Kasumi-1 (cell line): ENCODE results near the gene NTNG2.
A peak's percentile ranks its signal among the peaks of the same experiment; 100 is the strongest.

ENCODE experiments used
- DNase-seq, 2 experiments: peaks; one replicate each; lab custom pipeline; 2025; lab: John Stamatoyannopoulos, UW

The NTNG2 gene

DNA sequence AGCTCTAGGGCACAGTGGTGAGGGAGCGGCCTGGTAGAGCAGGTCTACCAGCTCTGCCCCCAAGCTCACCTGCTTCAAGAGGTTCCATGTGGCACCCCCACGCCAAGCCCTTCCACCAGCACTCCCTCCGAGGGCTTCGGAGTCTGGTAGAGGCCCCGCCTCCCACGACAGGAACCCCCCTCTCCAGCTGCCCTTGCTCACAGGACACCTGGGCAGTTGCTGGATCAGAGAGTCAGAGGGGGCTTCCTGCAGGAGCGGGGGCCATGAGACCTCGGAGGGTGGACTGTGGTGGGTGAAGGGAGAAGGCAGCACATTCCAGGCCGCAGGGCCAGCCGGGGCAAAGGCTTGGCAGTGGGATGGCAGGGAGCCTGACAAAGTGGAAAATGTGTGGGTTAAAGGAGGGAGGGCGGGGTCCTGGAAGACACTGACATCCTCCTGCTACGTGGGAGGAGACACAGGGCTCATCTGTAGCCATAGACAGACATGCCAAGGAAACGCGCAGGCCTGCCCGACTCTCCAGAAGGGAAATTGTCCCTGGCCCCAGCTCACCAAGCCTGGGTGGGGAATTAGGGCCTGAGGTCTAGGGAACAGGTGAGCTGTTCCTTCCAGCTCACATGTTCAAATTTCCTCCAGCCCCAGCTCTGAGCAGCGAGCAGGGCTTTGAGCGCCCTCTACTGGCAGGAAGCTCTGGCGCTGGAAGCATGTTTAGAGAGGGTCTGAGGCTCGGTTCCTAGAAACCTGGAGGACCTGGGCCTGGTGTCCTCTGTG is 74.2 kb downstream of the NTNG2 start:
- peak; percentile 23 to 52 for DNase-seq

DNA sequence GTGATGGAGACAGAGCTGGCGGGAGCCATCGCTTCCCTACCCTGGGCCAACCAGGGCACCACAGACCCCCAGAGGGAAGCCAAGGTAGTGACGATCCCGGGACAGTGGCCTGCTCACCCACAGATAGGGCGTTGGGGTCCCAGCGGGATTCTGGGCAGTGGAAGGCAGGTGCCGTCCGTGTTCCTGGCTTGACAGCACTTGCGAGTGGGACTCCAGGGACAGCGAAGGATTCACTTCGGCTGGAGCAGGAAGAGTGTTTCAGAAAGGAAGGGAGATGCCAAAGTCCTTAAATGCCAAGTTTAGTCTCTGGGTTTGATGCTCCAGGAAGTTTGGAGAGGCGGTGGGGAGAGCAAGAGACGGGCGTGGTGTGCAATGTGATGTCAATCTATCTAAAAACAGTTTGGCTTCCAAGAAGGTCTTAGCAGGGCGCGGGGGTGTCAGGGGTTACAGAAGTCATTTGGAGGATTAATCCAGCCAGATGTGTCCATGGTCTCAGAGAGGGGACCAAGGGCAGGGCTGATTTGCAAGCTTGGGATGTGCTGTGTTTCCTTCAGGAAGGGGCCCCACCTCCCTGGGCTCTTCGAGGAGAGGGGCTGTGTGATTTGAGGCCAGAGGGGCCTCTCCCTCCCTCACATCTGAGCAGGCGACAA is 74.9 kb downstream of the NTNG2 start:
- no peak for DNase-seq

GRCh38 chr9:132237481-132237880 is 75.6 kb downstream of the NTNG2 start:
- DNase-seq: no peak

DNA sequence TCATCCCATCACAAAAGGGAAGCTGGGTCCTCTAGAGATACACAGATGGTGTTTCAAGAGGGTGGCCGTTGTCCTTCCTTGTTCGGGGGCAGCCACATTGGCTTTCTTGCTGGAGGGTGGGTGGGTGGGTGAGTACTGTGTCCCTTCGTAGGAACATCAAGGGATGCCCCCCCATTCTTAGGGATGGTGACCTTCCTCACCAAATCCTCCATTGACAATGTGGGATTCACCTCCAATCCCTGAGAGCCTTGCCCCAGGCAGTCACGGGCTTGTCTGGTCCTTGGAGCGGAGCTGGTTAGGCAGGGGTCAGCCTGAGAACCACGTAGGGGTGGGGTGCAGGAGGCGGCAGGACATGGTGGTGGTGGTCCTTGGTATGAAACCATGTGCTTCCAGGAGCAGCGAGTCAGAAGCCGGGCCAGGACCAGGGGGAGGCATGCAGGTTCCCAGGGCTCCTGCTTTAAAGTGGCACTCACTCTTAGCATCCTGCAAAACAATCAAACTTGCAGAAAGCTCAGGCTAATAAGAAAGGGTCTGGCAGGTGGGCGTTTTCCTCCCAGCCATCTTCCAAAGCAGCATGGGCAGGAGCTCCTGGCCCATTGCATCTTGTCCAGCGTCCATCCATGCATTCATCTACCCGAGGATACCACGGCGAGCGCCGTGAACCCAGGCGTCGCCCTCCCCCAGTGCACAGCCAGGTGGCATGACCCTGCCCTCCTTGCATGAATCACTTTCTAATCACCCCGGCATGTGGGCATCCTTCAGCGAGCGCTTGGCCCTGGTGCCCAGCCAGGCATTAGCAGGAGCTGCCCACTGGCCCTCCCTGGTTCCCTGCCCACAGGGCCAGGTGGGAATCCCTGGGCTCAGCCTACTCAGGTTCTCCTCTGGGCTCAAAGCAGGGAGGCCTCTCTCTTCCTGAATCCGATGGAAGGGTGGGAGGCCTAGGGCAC is 76.4 kb downstream of the NTNG2 start:
- DNase-seq: no peak

DNA sequence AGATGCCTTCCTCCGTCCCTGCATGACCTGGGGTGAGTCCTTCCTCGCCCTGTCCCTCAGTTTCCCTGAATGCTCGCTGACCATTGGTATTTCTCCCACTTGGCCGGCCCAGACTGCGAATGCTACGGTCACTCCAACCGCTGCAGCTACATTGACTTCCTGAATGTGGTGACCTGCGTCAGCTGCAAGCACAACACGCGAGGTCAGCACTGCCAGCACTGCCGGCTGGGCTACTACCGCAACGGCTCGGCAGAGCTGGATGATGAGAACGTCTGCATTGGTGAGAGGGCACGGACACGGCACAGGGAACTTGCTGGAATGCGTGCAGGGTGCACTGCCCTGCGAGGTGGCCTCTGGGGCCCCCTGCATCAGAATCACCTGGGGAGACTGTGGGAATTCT is 77.1 kb downstream of the NTNG2 start:
- no peak for DNase-seq

GRCh38 chr9:132239518-132239917 is 77.7 kb downstream of the NTNG2 start:
- DNase-seq: peak; percentile 20 to 32

DNA sequence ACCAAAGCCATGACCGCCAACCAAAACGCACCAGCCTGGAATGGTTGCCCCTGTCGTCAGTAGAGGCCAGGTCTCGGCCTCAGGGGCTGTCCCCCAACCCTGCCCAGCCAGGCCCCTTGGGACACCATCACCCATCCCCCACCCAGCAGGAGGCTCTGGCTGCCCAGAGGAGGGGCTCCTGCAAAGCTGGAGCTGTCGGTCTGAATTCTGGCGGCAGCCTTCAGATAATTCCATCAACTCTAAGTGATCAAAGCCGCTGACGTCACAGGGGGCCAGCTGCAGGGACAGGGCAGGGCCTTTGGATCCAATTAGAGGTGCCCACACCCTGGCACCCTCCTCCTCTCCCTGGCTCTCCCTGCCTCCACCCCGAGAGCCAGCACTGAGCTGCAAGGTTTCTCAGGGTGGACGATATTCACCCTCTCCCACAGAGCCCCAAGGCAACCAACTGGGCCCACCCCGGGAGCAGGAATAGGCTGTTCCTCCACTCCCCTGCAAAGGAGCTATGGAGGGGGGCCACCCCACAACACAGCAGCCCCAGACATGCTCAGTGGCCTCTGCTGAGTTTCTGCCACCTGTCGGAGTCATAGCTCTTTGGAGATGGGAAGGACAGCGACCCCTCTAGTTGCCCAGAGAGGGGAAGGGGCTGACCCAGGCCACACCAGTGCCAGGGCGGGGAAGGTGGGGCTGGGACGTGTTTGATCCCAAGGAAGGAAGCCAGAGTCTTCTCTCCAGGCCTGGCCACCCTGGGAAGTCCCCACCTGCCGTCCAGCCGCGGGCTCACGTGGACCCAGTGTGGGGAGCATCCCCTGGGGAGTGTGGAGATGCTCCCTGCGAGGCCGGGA is 78.4 kb downstream of the NTNG2 start:
- DNase-seq: no peak

- peak; percentile 88 to 92 for DNase-seq
Measured at GRCh38 chr9:132240841-132241482, 79.1 kb downstream of the NTNG2 start.

DNA sequence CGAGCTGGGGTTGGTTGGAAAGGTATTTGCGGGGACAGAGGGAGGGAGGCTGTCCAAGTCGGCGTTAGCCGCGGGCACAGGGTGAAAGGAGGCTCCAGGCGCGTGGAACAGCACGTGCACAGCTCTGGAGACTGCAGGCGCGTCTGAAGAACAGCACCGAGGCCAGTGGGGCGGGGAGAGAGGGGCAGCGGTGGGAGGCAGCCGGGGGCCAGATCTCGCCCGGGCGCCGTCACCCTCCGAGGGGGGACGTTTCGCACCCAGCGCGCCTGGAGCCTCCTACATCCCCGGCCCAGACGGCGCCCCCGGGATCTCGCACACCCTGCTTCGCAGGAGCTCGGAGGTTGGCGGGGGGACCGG is 79.6 kb downstream of the NTNG2 start:
- no peak for DNase-seq

DNA sequence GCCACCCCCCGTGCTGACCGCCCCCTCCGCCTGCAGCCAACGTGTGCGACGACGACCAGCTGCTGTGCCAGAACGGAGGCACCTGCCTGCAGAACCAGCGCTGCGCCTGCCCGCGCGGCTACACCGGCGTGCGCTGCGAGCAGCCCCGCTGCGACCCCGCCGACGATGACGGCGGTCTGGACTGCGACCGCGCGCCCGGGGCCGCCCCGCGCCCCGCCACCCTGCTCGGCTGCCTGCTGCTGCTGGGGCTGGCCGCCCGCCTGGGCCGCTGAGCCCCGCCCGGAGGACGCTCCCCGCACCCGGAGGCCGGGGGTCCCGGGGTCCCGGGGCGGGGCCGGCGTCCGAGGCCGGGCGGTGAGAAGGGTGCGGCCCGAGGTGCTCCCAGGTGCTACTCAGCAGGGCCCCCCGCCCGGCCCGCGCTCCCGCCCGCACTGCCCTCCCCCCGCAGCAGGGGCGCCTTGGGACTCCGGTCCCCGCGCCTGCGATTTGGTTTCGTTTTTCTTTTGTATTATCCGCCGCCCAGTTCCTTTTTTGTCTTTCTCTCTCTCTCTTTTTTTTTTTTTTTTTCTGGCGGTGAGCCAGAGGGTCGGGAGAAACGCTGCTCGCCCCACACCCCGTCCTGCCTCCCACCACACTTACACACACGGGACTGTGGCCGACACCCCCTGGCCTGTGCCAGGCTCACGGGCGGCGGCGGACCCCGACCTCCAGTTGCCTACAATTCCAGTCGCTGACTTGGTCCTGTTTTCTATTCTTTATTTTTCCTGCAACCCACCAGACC is 80.2 kb downstream of the NTNG2 start:
- peak in 1 of 2 experiments; percentile 35 for DNase-seq

DNA sequence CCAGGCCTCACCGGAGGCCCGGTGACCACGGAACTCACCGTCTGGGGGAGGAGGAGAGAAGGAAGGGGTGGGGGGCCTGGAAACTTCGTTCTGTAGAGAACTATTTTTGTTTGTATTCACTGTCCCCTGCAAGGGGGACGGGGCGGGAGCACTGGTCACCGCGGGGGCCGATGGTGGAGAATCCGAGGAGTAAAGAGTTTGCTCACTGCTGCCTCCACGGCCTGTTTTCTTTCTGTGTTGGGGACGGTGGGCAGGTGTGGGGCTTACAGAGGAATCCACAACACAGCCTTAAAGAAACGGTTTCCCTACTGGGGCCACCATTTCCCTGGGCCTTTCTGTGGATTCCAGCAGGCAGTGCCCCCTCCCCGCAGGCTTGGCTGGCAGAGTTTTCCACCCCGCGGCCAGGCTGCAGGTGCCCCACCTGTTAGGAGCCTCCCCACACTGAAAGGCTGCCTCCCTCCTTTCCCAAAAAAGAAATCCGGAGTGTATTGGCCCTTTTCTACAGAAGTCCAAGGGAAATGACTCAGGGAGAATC is 80.8 kb downstream of the NTNG2 start:
- DNase-seq: no peak

DNA sequence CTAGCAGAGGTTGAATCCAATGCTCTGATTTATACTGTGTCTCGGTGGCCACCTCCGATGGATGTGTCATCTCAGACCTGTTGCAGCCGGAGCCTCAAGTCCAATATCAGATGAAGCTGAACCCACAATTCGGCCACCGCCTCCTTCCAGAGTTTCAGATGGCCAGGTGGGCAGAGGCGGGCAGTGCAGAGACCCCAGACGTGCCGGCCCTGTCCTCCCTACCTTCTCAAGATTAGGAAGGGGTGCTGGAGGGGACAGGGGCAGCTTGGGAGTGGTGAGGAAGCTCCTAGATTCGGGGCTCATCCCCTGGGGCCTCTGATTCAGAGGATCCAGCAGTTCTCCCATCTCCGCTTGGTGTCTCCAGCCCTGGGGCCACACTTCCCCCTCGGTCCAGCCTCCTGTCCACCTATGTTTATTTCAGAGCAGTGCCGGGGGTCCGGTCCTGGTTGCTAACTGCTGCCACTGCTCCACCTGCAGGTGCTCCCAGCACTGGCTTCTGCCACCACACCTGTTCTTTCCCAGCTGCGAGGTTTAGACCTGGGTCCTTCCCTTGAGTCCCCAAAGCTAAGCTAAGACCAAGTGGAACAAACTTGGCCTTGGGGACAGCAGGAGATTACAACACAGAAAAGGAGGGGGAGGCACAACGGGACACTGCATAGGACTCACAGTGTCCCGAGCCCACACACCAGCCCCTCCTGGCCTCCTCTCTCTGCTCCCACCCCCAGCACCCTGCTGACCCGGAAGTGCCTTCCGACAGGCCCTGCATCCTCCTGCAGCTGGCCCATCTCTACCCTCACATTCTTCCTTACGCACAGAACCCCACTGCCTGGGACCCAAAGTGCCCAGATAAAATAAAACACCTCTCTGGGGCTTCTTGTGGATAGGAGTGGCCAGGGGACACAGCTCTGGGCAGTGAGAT is 81.6 kb downstream of the NTNG2 start:
- no peak for DNase-seq

- DNase-seq: no peak
Measured at GRCh38 chr9:132244582-132245455, 83.0 kb downstream of the NTNG2 start.

GRCh38 chr9:132245465-132245864 is 83.6 kb downstream of the NTNG2 start:
- no peak for DNase-seq

DNA sequence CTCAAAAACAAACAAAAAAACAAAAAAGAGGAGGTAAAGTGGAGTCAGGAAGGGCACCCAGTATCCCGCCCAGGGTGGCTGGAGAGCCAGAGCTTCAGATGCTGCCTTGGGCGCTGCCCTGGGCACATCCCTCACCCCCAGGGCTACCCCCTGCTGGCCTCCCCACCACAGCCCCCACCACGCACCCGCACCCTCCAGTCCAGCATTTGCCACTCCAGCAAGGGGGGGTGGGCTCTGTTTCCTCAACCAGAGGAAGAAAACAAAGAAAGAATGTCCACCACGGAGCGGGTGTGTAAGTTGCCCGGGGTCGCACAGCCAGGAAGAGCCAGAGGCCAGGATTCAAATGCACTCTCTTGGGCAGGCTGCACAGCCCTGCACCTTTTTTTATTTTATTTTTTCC is 86.1 kb downstream of the NTNG2 start:
- no peak for DNase-seq

DNA sequence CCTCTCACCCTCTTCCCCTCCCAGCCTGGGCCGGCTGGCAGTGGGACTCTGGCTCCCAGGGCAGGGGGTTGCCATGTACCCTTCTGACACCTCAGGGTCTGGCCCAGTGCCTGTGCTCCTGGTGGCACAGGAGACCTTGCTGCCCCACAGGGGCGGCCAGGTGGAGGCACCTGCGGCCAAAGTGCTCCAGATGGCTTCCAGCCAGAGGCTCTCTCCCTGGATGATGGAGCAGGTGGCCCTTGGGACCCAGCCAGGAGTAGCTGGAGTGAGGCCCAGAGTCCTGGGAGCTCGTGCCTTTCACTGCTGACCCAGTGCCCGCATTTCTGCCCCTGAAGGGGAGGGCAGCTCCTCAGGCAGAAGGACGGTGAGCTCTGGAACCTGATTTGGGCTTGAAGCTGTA is 87.3 kb downstream of the NTNG2 start:
- no peak for DNase-seq

- no peak for DNase-seq
Measured at GRCh38 chr9:132249690-132250089, 87.8 kb downstream of the NTNG2 start.
